HG02678 (cell line): ENCODE data around the gene DRC7.

Experiments used
- ATAC-seq: cut with Tn5 transposase; IDR thresholded peaks from one replicate; pipeline ENCODE4 v1.9.1; 2021; ENCODE audit warnings: mild to moderate bottlenecking, moderate library complexity; ENCODE audit not compliant: unreplicated experiment

Gene DRC7

DNA sequence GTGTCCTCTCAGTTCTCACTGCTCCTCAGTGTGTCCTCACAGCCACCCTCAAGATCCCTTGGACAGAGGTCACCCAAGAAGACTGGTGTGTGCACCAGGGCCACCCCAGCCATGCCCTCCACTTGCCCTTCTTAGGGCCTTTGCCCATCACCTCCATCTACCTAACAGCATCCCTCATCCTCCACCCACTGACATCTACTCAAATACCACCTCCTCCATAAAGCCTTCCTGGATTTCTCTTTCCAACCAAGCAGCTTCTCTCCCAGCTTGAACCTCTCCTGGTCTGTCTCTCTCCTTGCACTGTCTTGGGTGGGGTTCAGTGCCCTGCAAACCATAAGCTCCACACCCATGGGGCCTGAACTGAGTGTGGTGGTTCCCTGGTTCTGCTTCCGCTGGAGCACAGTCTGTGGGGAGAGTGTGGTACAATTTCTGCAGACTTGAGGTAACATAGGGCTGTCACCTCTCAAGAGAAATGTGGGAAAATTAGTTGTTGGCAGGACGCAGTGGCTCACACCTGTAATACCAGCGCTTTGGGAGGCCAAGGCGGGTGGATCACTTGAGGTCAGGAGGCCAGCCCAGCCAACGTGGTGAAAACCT, 55.3 kb downstream of the DRC7 start:
- ATAC-seq: no peak

DNA sequence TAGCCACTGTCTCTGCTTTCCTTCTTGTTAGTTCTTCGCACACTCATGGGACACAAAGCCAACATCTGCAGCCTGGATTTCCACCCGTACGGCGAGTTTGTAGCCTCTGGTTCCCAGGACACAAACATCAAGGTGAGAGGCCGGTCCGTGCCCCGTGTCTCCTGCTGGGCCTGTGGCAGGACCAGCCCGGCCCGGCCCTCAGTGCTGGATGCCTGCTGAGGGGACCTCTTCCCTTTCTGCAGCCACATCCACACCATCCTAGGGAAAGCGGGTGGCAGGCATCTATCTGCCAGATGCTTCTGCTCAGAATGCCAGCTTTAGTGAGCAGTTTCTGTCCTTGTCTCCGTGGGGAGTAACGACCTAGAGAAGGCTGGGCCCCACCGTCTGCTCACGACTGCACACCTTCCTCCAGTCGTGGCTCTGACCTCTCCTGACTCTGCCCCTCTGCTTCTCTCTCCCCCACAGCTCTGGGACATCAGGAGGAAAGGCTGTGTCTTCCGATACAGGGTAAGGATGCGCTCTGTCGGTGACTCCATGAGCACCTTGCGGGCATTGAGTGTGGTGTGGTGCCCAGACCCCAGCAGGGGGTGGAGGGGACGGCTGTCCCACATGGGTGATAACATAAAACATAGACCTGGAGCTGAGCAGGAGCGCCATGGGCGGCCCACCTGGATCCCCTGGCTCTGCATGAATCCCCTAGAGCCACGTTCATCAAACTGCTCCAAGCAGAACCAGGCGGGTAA, 56.4 kb downstream of the DRC7 start:
- no peak for ATAC-seq

DNA sequence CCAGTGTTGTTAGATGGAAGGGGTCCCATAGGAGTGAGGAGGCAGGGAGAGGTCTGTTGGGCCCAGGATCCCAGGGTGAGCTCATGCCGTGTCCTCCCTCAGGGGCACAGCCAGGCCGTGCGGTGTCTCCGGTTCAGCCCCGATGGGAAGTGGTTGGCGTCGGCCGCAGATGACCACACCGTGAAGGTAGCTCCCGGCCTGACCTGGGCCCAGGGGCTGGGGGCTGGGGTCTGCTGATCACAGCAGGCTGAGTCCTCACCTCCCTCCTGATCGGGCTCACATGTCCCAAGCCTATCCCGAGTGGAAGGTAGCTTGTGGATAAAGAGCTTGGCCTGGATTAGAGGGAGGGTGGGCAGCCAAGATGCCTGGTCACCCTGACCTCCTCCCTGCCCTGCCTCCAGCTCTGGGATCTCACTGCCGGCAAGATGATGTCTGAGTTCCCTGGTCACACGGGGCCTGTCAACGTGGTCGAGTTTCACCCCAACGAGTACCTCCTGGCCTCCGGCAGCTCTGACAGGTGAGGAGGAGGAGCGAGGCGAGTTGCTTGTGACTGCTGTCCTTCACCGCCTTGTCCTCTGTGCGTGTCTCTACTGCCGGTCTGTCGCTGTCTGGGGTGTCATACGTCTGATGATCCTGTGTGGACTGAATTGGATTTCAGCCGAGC, 57.1 kb downstream of the DRC7 start:
- no peak for ATAC-seq

DNA sequence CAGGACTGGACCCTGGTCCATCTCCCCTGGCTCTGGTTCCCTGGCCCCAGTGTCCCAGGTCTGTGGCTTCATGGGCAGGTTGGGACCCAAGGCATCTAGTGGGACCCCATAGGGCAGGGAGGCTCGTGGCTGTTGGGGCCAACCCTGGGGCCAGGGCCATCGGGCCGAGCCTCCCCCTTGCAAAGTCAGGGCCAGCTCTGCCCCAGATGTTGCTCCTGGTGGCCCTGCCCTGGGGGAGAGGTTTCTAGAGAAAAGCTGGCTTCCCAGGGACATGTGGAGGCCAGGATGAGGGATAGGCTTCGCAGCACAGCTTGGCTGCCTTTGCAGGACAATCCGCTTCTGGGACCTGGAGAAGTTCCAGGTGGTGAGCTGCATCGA, 57.6 kb downstream of the DRC7 start:
- no peak for ATAC-seq

DNA sequence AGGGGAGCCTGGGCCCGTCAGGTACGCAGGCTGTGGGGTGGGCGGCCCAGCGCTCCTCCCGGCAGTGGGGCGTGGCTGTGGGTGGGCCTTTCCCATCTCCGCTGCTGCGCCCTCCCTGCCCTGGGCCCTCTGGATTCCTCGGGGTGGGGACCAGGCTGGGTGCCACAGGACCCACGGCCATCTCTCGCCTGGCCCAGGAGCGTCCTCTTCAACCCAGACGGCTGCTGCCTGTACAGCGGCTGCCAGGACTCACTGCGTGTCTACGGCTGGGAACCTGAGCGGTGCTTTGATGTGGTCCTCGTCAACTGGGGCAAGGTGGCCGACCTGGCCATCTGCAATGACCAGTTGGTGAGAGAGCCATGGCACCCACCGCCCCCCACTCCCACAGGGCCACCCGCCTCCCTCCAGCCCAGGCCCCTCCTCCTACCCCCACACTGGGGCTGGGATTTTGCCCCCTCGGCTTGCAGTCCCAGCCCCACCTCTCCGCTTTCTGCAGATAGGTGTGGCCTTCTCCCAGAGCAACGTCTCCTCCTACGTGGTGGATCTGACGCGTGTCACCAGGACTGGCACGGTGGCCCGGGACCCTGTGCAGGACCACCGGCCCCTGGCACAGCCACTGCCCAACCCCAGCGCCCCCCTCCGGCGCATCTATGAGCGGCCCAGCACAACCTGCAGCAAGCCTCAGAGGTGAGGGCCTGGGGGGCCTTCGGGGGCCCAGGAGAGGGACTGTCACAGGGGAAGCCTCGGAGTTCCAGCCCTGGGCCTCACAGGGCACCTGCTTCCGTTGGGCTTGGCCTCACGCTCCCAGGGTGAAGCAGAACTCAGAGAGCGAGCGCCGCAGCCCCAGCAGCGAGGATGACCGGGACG, 58.2 kb downstream of the DRC7 start:
- no peak for ATAC-seq

DNA sequence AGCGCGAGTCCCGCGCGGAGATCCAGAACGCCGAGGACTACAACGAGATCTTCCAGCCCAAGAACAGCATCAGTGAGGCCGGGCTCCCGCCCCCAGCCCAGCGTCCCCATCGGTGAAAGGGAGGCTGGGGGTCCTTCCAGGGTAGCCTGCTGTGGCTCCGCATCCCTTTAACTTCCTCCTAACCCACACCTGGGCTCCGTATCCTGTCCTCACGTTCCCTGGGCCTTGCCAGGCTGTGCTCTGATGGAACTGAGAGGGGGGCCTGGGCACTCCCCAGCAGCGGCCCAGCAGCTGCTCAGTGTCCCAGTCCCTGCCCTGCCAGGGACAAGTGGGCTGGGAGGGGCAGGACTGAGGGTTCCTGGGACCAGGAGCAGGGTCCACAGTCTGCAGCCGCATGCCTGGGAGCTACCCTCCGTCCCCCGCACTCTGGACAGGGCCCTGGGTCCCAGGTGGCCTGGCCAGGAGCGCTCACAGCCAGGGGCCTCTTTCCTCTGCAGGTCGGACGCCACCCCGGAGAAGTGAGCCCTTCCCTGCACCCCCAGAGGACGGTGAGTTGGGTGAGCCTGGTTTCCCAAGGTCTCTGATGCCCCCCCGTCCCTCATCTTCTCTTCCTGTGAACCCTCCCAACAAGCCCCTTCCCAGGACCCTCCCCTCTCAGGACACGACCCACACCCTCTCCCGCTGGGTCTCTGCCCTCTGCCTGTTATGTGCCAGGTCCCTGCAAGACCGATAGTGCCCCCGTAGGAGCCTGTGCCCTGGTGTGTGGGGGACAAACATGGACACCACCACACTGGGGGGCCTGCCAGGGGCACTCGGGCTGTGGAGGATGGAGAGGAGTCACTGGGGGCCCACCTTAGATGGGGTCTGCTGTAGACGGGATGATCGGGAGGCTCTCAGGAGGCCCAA, 59.1 kb downstream of the DRC7 start:
- ATAC-seq: no peak

DNA sequence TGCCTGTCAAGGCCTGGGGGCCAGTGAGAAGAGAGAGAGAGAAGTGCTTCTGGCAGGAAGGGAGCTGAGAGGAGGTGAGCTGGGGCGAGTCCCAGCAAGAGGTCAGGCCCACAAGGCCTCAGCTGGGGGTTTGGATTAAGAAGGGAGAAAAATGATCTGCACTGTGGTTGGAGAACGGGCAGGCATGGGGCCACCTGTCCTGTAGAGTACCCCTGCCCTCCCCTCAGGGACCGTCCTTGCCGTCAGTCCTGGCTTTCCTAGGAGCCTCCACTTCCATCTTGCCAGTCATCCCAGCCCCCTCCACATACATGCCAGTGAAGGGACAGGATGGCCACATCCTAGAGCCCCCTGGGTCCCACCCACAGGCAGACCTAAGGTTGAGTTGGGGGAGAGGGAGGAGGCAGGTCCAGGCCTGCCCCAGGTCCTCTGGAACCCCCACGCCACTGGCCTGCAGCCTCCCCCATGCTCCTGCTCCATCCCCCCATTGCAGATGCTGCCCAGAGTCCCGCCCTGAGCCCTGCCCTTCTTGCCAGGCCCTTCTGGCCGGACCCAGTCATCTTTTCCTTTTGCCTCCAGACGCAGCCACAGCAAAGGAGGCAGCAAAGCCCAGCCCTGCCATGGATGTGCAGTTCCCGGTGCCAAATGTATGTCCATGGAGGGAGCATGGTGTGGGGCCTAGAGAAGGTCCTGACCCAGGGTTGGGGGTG, 59.9 kb downstream of the DRC7 start:
- ATAC-seq: no peak

DNA sequence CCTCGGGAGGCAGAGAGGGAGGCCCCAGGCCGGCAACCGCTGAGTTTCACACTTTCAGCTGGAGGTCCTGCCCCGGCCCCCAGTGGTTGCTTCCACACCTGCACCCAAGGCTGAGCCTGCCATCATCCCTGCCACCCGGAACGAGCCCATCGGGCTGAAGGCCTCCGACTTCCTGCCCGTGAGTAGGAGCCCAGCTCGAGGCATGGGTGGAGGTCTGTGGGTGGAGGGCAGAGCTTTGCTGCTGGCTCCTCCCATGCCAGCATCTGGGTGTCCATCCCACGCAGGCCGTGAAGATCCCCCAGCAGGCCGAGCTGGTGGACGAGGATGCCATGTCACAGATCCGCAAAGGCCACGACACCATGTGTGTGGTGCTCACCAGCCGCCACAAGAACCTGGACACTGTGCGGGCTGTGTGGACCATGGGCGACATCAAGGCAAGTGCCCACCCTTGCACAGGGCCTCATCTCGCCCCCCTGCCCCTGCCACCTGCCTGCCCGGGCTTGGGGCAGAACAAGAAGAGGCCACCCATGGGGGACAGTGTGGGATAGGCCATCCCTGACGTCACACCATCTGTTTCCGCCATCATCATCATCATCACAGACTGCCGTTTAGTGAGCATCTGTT, 60.6 kb downstream of the DRC7 start:
- ATAC-seq: no peak

DNA sequence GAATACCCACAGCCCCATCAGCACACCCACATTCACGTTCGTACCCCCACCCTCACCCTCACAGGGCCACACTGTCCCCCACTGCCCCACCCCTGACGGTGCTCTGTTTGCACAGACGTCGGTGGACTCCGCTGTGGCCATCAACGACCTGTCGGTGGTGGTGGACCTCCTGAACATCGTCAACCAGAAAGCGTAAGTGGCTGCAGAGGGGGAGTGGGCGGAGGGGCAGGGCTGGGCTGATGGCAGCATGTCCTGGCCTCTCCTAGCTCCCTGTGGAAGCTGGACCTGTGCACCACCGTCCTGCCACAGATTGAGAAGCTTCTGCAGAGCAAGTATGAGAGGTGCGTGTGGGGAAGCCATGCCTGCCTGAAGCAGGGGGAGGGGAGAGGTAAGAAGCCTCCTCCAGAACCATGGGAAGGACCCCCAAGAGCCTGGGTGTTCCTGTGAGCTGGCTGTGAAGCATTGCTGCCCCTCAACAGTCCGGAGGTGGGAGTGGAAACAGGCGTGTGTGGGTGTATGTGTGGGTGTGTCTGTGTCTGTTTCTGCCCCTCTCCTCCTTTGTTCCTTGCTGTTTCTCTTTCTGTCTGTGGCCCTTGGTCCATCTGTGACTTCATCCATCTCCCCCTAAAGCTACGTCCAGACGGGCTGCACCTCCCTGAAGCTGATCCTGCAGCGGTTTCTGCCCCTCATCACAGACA, 61.3 kb downstream of the DRC7 start:
- no peak for ATAC-seq

DNA sequence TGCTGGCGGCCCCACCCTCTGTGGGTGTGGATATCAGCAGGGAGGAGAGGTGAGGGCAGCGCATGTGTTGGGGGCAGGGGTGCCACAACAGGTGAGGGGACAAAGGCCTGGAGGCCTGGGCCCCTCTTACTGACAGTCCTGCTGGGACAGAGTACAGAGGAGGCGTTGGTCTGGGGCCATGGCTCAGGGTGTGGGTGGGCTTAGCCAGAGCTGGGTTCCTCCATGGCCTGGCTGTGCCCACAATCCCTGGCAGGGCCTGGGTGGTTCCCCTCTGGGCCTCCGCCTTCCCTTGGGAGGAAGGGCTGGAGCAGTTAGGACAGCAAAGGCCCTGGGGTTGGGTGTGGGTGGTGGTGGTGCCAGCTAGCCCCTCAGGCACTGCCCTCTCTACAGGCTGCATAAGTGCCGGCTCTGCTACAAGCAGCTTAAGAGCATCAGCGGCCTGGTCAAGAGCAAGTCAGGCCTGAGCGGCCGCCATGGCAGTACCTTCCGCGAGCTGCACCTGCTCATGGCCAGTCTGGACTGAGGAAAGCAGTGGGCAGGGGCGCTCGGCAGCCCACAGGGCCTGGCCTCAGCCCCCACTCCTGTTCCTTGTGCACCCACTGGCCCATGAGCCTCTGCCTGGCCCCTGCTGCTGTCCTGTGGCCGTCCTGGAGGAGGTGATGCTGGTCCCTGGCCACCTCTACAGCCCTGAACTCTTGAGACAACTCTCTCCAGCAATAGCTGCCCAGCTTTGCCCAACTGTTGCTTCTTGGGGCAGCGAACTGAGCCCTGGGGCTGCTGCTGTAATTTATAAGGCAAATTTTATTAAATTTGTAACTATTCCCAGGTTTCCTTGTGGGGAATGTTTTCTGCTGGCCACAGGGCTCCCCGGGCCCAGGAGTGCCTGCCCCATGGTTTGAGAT, 62.1 kb downstream of the DRC7 start:
- no peak for ATAC-seq

DNA sequence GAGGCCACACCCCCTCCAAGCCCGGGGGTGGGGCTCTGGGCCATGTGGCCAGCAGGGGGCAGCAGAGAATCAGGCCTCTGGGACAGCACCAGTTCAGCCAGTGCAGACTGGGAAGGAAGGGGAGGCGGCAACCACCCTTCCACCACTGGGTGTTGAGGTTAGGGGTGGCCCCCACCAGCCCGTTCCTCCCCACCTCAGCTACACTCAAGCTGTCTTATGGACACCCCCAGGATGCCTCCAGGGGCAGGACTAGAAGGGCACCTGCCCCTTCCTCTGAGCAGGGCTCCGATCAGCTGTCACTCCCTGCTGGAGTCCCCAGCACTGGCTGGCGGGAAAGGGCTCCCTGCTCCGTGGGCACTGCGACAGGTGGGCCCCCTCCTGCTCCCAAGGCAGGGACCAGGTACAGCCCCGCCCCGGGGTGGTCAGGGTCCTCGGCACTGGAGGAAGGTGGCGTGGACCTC, 62.8 kb downstream of the DRC7 start:
- peak; percentile 86 for ATAC-seq

DNA sequence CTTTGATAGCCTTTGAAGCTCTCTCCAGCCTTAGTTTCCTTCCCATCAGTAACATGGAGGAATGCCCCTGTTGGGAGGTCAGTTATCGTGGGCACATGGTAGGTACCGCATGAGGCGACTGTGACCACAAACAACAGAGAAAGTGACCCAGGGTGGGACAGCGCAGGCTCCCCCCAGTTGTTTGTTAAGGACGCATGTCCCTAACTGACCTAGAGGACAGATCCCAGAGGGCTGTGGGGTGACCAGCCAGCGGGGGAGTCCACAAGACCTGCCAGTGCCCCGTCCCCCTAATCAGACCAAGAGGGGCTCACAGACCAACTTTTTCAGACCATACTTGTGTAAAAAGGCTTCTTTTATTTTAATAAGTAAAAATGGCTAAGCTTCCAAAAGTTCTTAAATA, 63.3 kb downstream of the DRC7 start:
- ATAC-seq: no peak

DNA sequence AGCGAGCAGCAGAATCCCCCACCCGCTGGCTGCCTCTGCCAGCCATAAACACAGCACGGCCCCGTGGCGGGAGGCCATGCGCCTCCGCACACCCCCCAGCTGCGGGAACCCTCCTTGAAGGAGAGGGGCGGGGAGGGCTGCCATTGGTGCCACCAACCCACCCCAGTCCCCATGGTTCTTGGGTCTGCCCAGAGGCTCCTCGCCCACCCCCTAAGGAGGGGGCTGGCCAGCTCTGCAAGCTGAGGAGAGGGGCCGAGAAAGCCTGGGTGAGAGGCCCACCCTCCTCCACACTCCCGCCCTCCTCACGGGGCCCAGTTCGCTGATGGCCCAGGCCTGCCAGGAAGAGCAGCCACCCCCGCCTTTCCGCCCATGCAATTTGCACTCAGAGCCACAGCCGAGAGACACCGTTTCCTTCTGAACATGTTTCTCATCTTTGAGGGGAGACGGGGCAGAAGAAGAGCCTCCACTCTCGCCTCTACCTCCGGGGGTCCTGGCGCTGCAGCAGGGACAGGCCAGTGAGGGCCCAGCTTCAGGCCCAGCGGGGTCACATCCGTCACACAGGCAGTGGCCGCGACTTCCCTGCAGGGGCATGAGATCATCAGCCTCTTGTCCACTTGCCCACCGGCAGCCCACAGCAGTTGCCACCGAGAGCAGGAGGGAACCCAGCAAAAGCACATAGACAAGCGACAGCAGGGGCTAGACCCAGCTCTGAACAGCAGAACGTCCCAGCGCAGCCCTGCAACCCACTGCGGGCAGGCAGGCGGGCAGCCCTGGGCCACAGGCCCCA, 63.9 kb downstream of the DRC7 start:
- ATAC-seq: no peak

DNA sequence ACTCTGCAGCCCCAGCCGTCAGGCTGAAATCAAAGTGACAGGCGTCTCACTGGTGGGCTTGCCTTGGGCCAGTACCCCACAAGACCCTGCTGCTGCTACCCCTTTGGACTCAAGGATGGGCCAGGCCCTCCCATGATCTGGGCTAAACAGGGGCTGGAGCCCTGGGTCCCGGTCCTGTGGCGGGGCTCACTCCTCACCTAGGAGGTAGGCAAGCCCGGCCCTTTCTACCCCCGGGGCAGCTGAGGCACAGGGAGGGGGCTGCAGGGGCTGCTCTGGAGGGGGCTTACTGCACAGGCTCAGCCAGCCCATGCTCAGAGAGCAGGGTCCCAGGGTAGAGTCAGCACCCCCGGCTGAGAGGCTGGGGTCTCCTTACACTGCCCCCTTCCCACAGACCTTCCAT, 64.5 kb downstream of the DRC7 start:
- ATAC-seq: no peak

DNA sequence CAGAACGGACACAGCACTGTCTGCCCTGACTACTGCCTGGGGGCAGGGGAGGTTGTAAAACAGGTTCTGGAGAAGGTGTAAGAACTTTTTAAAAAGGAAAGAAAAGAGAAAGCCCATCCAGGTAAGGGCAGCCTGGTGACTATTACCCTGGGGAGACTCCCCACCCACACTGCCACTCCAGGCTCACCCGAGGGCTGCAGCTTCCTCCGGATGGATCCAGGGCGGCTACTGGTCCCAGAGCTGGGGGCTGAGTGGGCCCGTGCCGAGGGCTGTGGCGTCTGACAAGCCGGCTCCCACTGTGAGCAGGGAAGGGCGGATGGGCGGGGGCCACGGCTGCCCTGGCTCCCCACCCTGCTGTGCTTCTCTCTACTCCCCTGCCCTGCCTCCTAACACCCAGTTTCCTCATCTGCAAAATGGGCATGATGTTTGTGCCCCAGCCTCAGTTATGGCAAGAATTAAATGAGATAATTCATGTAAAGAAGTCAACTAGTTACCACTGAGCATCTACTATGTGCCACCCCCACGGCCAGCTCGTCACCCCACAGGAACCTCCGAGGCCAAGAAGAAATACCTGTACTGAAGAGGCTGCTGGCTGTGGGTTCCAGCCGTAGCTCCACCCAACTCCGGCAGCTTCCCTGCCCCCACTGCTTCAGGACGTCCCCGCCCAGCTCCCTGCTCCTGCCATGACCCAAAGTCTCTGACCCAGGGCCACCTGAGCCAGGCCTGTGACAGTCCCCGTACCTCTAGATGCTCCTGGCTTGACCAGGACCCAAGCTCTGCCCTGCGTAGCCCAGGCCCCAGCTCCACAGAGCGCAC, 65.1 kb downstream of the DRC7 start:
- ATAC-seq: no peak
